GM19193 (cell line): ENCODE results near the gene LYRM7.

ENCODE experiments used
- POLR2A ChIP-seq: IDR thresholded peaks from 4 replicates; pipeline ENCODE4 v1.6.1; 2011; ENCODE audit not compliant: insufficient read depth, insufficient read length; ENCODE audit errors: extremely low read depth

The LYRM7 gene

DNA sequence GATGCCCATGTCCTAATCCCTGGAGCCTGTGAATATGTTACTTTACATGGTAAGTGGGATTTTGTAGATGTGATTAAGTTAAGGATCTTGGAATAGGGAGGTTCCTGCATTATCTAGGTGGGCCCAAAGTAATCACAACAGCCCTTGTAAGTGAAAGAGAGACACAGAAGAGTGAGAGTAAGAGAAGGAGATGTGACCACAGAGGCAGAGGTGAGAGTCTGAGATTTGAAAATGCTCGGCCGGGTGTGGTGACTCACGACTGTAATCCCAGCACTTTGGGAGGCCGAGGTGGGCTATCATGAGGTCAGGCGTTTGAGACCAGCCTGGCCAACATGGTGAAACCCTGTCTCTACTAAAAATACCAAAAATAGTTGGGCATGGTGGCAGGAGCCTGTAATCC lies 3.1 kb upstream of the LYRM7 start:
- TF ChIP-seq POLR2A, result no peak

DNA sequence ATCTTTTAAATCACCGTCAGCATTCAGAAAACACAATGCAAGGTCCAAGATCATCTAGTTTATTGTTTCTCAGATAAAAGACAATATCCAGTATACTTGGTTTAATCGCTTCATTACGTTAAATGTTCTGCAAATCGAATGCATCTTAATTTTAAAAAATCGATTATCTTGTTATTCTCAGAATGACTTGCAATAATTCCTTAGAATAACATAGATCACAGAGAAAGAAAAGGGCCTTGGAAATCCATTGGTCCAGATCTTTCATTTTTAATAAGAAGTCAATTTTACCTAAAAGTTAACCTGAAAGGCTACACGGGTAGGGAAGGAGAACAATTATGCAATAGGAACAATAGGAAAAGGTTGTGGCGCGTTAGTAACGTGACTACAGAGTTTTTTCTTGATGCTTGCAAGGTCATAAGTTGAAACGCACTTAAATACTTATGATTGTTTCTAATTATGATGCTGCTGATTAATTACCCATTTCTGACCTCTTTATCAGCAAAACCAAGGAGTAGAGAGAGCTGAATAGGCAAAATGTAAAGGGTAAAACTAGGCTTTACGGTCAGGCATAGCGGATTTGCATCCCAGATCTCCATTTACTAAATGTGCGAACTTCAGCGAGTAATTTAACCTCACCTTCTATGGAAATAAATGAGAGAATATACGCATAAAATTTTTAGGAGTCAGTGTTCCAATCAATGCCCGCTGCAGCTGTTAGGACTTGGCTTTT lies 769 bp upstream of the LYRM7 start:
- no peak for TF ChIP-seq POLR2A

DNA sequence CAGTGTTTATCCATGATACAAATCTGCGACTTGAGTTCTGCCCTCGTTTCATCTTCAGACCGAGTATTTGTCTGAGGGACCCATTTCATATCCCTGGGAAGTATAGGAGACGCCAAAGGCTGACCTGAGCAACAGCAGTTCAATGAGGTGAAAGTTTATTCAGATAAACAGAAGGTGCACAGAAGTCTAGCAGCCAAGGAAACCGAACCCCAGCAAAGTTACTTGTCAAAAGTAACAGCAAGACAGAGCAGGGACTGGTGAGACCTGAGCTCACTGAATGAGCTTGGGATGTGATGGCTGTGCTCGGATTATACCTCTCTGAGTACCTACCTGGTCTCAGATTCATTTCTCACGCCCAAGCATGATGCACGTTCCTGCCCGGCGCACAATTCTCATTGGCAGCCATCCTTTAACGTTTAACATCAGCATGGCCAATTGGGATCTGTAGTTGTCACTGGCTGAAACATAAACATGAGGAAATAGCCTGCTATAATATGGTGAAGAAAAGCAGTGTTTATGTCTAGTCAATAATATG lies 599 bp downstream of the LYRM7 start:
- no peak for TF ChIP-seq POLR2A

DNA sequence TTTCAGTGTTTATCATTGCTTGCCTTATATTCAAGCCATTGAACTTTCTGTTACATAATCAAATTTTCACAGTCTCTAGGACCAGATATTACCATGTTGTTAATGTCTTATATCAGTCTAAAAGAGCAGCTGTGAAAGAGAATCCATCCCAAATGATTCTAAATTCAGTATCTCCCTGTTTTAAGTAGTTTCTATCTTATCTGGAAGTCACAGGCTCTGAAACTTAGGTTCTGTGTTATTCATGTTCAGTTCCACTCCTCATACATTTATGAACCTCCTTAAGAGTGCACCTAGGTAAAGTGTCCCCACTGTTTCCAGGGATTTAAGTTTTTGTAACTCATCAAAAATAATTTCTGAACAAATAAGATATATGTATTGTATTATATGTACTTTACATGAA lies 9.7 kb downstream of the LYRM7 start:
- no peak for TF ChIP-seq POLR2A

DNA sequence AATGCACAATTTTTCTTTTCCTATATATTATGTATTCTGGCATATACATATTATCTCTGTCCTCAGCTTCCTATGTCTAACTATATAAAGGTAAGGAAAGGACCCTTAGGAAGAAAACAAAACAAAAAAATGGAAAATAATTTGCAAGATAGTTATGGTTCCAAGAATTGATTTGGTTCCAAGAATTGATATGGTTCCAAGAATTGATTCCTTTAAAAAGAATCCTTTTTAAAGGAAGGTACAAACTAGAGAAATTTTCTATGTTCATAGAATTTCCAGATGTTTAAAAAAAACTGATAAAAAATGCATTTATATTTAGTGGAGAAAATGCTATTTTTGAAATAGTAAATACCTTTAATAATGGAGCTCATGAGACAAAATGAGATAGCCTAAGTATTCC lies 12.1 kb downstream of the LYRM7 start:
- no peak for TF ChIP-seq POLR2A

DNA sequence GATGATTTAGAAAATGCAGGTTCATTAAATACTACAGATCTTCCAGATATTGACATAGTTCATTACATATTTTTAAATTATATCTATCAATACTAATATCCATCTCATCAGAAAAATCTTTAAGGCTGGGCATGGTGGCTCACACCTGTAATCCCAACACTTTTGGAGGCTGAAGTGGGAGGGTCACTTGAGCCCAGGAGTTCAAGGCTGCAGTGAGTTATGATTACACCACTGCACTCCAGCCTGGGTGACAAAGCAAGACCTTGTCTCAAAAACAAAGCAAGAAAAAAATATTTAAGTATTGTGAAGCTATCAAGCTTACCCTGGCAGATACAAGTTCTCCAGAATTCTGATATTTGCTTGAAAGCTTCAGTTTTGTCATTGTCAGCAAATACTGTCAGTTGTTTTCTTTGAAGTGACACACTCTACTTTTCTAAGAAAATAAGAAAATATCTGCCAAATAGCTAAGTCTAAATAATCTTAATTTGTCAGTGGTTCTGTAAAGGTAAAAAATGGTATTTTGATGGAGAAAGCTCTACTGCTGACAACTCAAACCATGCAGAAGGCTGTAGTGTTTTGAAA lies 14.9 kb downstream of the LYRM7 start:
- TF ChIP-seq POLR2A, result no peak

DNA sequence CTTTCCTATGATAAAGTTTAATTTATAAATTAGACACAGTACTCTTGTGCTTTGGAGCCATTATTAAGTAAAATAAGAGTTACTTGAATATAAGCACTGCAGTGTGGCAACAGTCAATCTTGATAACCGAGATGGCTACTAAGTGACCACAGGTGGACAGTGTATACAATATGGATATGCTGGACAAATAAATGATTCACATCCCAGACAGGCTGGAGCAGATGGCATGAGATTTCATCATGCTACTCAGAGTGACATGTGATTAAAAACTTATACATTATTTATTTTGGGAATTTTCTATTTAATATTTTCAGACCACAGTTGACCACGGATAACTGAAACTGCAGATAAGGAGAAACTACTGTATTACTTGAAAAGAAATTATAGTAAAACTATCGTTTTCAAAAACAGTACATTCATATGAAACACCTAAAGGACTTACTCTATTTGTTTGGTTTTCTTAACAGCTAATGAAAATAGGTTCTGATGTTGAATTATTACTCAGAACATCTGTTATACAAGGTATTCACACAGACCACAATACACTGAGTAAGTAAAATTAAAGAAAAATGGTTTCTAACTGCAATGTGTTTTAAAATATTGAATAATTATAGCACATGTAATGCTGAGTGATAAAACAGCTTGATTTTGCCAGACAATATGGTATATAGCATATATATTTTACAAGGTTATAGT lies 16.0 kb downstream of the LYRM7 start:
- no peak for TF ChIP-seq POLR2A

DNA sequence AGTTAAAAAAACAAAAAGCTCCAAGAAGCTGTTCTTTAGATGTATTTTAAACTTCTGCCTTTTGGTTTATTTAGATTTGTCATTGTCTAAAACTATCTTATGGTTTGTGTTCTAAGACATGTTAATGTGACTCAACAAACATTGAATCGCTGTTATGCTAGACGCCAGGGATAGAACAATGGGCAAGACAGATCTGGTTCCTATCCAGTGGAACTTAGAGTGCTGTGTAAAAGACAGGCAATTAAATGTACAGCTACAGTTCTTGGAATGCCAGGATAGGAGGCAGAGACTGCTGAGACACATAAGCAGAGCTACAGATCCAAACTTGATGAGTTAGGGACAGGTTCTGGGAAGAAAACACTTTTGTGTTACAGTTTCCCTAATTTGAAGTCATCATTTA lies 22.4 kb downstream of the LYRM7 start:
- no peak for TF ChIP-seq POLR2A

DNA sequence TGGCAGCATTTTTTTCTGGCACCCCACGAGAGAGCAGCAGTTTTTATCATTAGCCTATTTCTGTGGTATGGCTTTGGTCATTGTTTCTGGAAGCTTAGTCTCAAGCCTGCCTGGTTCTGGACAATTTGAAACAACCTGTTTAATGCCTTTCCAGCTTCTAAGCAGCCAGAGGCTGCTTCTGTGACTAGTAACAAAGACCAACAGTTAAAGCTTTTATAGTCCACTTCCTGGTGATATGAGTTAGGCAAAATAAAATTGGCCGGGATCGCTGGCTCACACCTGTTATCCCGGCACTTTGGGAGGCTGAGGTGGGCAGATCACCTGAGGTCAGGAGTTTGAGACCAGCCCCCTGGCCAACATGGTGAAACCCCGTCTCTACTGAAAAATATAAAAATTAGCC lies 24.0 kb downstream of the LYRM7 start:
- TF ChIP-seq POLR2A, result no peak

DNA sequence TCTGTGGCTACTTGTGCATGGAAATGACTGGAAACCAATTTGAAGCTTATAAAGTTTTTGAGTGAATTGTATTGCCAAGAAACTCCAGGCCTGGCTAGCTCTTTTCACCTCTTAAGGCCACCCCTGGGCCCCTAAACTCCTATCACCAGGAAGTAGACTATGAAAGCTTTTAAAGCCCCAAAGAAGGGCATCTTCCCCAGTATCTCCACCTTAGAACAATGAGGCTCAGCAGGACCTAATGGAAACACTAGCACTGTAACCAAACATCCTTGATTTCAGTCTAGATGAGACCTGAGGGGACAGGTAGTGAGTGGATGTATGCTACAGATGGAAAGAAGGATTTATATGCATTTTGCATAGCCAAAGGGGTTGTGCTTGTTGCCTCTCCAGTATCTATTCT lies 25.0 kb downstream of the LYRM7 start:
- no peak for TF ChIP-seq POLR2A

DNA sequence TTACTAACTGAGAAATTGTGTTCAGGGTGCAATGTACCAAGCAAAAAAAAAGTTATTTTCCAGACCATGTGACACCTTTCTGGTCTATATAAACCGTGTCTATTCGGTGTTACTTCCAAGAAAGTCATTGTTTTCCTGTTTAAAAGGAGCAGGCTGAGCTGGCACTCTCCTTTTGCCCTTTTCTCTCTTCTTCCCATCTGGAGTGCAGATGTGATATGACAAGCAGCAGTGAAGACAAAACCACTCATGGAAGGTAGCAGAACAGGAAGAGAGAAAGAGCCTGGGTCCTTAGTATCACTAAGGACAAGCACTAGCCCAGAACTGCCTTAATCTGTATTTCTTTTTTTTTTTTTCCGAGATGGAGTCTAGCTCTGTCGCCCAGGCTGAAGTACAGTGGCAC lies 25.6 kb downstream of the LYRM7 start:
- no peak for TF ChIP-seq POLR2A

DNA sequence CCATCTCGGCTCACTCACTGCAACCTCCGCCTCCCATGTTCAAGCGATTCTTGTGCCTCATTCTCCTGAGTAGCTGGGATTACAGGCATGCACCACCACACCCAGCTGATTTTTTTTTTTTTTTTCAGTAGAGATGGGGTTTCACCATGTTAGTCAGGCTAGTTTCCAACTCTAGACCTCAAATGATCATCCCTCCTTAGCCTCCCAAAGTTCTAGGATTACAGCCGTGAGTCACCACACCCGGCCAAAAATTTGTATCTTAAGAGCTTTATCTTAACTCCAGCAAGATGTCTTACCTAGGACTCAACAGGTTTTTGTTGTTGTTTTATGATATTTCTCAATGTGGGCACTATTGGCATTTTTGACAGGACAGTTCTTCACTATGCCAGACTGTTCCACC lies 27.9 kb downstream of the LYRM7 start:
- TF ChIP-seq POLR2A, result no peak

DNA sequence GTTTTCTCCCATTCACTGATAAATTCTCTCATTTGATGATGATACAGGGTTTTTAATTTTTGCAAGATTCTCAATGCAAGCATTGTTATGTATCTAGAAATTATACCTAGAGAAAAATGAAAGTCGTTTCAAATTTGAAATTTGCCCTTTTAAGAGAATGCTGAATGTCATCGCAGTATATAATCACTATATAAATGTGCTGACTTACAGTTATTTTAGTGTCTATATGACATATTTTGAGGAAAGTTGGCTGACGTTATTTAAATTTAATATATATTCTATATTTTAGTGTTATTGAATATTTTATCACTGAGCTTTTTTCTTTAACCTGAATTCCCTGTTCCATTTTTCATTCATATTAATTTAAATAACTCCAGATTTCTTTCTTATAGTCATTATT lies 29.8 kb downstream of the LYRM7 start:
- no peak for TF ChIP-seq POLR2A

DNA sequence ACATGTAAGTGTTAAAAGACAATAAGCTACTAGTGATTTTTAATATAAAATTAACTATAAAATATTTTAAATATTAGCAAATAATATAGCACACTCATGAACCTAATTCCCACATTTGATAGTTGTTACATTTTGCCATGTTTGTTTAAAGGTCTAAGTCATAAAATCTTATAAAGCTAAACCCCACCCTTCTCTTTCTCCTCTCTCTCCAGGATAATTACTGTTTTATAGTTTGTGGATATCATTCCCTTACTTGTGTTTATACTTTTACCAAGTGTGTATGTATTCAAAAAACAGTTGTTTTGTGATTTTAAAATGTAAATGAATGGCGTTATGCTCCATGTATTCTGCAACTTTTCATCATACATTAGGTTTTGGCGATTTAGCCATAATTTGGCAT lies 34.2 kb downstream of the LYRM7 start:
- TF ChIP-seq POLR2A, result no peak

DNA sequence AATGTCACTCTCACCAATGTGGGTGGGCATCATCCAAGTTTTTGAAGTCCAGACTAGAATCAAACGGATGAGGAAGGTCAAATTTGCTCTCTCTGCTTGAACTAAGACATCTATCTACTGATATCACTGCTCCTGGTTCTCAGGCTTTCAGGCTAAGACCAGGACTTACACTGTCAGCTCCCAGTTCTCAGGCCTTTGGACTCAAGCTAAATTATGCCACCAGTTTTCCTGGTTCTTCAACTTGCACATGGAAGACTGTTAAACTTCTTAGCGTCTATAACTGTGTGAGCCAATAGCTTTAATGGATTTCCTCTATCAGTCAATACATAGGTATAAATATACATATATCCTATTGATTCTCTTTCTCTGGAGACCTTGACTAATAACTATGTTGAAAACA lies 35.3 kb downstream of the LYRM7 start:
- TF ChIP-seq POLR2A, result no peak

DNA sequence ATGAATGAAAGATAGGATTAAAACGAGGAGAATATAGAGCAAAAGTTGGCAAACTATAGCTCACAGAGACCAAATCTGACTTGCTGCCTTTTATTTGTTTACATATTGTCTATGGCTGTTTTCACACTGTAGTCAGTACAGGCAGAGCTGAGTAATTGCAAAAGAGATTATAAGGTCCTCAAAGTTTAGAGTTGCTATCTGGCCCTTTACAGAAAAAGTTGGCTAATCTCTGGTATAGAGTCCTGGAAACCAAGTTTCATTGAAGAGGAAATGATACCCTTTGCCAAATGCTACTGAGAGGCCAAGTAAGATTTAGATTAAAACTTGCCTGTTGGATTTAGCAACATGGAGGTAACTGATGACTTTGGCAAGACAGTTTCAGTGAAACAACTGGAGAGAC lies 36.0 kb downstream of the LYRM7 start:
- TF ChIP-seq POLR2A, result no peak
